Measurements from ENCODE around the gene ANKRD1. TPM values are rescaled to one million over a fixed set of nuclear protein-coding genes. Genes with fewer than 3 reads are reported as not detected.

Gene ANKRD1
- total RNA-seq, 1 experiment from 2014 or later, result 0.11 TPM

- Mint-ChIP-seq H3K4me1 (peaks cover 8 to 17% of the 10 kb centered on the region in 2 experiments), H3K36me3 (ENCODE audit: insufficient read depth in 1 of 3, low read depth in 3 of 3) (peaks cover 0 to 6% (median 3%) of the 10 kb centered on the region in 3 experiments; a peak in 3 of 7 replicates), H3K4me3 (no peak overlapping the region), H3K9me3 (peaks cover 11% of the 10 kb centered on the region in 2 experiments), H3K27me3 (ENCODE audit: low read depth) (peaks cover 18% of the 10 kb centered on the region), H3K27ac (no peak overlapping the region)
- H2AFZ ChIP-seq (ENCODE audit: low read length), result no peak overlapping the region
- H3K56ac ChIP-seq (ENCODE audit: insufficient read length, low read depth, low read length), result no peak overlapping the region
- no peak overlapping the region for H2BK12ac ChIP-seq (ENCODE audit: insufficient read length, low read depth, low read length)
- H2BK20ac ChIP-seq (ENCODE audit: low read depth, low read length, poor library complexity, severe bottlenecking), result no peak overlapping the region
- no peak overlapping the region for H3K14ac ChIP-seq (ENCODE audit: insufficient read depth, low read length)
- H3K27ac ChIP-seq (ENCODE audit: insufficient read length, low read depth, low read length), result no peak overlapping the region
- H3K79me1 ChIP-seq (ENCODE audit: insufficient read depth, low read depth, low read length, poor library complexity, severe bottlenecking), result no peaks in the 10 kb centered on the region
- no peak overlapping the region for H4K5ac ChIP-seq (ENCODE audit: insufficient read length, low read depth, low read length)
- H3K4ac ChIP-seq (ENCODE audit: low read depth, low read length), result no peak overlapping the region
- H2BK15ac ChIP-seq (ENCODE audit: low read depth, low read length), result no peak overlapping the region
- no peak overlapping the region for H2AK5ac ChIP-seq (ENCODE audit: insufficient read length, low read length)
- no peak overlapping the region for H2BK5ac ChIP-seq (ENCODE audit: insufficient read length, low read length)
- no peak overlapping the region for H3K23ac ChIP-seq (ENCODE audit: insufficient read length, low read depth, low read length)
- no peak overlapping the region for H3T11ph ChIP-seq (ENCODE audit: low read length)
- no CpG with 5 or more reads among the region's 4 CpGs for WGBS (ENCODE audit: extremely low coverage, insufficient read length, low lambda C conversion rate)
- peaks cover 3% of the 10 kb centered on the region; the same call in 1 of the 2 replicates for H3K27me3 ChIP-seq (ENCODE audit: insufficient read depth, low read length)
- H3K9ac ChIP-seq (ENCODE audit: extremely low read depth, insufficient read length, low read length), result no peak overlapping the region
- H4K8ac ChIP-seq (replicated peaks; ENCODE audit: insufficient read length, low read depth, low read length), result no peak overlapping the region
- H3K4me1 ChIP-seq (ENCODE audit: insufficient read depth, low read length), result peaks cover 2% of the 10 kb centered on the region; the same call in 1 of the 2 replicates
- no peak for DNase-seq
- no peak overlapping the region for H3K4me2 ChIP-seq (ENCODE audit: insufficient read depth, insufficient read length, low read length)
- TF ChIP-seq CTCF (conservative IDR thresholded peaks at IDR 0.05), result no peak
- no peak overlapping the region for H3K18ac ChIP-seq (ENCODE audit: insufficient read length, low read depth, low read length)
- H4K91ac ChIP-seq (ENCODE audit: insufficient read length, low read depth, low read length), result no peak overlapping the region
- H4K20me1 ChIP-seq (ENCODE audit: control insufficient read depth, insufficient read depth, insufficient read length), result no peaks in the 10 kb centered on the region
- H3K23me2 ChIP-seq (ENCODE audit: insufficient read length, low read depth, low read length, poor library complexity, severe bottlenecking), result no peaks in the 10 kb centered on the region
- H3K79me2 ChIP-seq (ENCODE audit: insufficient read depth, low read length), result no peaks in the 10 kb centered on the region
- no peak overlapping the region for H2BK120ac ChIP-seq (ENCODE audit: low read depth, low read length, poor library complexity, severe bottlenecking)
- H3K9me3 ChIP-seq (ENCODE audit: control insufficient read depth, low read depth, low read length), result no peaks in the 10 kb centered on the region
Measured at GRCh38 chr10:90866050-90866598, 54.8 kb downstream of the ANKRD1 start.
